HEK293 (cell line): ENCODE results near the gene CNBP.

ENCODE experiments used
- CTCF ChIA-PET: fragments of 350-600 bp; formaldehyde crosslinking; extraction: SDS; loops from one replicate; lab custom pipeline; 2021; ENCODE audit warnings: antibody characterized with exemption; lab: Yijun Ruan, JAX
- POLR2A ChIA-PET: fragments of 300-600 bp; formaldehyde crosslinking; extraction: SDS; loops from one replicate; lab custom pipeline; 2020; ENCODE audit warnings: antibody characterized with exemption, inconsistent platforms; lab: Yijun Ruan, JAX
- H3K27ac ChIP-seq: fragments of 200-500 bp; sonication (Bioruptor generic); 2 replicates; pipeline ENCODE4 v1.5.1; 2014; ENCODE audit warnings: low read depth, low read length, control low read depth, inconsistent platforms; ENCODE audit errors: extremely low read depth
- H3K36me3 ChIP-seq, 2 experiments: fragments of 200-500 bp in 1 of 2; sonication (Bioruptor generic) in 1 of 2; 1 replicate in 1 of 2; 2 replicates in 1 of 2; pipeline ENCODE4 v1.5.1; 2014 to 2017; ENCODE audit warnings: inconsistent platforms in 2 of 2, low read length in 2 of 2; ENCODE audit not compliant: control insufficient read depth in 2 of 2, insufficient read depth in 1 of 2
- H3K4me1 ChIP-seq: fragments of 200-500 bp; sonication (Bioruptor generic); 2 replicates; pipeline ENCODE4 v1.5.1; 2014; ENCODE audit warnings: mild to moderate bottlenecking, low read length, inconsistent platforms; ENCODE audit not compliant: control insufficient read depth, insufficient read depth
- H3K4me3 ChIP-seq: 2 replicates; pipeline ENCODE4 v1.5.1; 2011; ENCODE audit warnings: low read depth, mild to moderate bottlenecking, control low read depth, low read length, moderate library complexity
- H3K9me3 ChIP-seq: fragments of 200-500 bp; sonication (Bioruptor generic); 2 replicates; pipeline ENCODE4 v1.5.1; 2014; ENCODE audit warnings: low read depth, low read length, inconsistent platforms; ENCODE audit not compliant: control insufficient read depth, insufficient read depth
- ATF2 ChIP-seq: fragments of 450-650 bp; formaldehyde crosslinking; IDR thresholded peaks from 2 replicates; pipeline ENCODE4 v1.5.1; 2016; ENCODE audit warnings: missing biosample characterization, missing genetic modification characterization, low read depth
- BCL11B ChIP-seq: fragments of 450-650 bp; formaldehyde crosslinking; IDR thresholded peaks from 2 replicates; pipeline ENCODE4 v1.5.1; 2016; ENCODE audit warnings: low read depth, missing biosample characterization, missing genetic modification characterization
- CTCF ChIP-seq: fragments of 450-650 bp; formaldehyde crosslinking; IDR thresholded peaks from 2 replicates; pipeline ENCODE4 v1.5.1; 2016; ENCODE audit warnings: missing biosample characterization, missing genetic modification characterization
- KLF17 ChIP-seq: fragments of 450-650 bp; formaldehyde crosslinking; IDR thresholded peaks from 2 replicates; pipeline ENCODE4 v1.5.1; 2016; ENCODE audit warnings: missing biosample characterization, missing genetic modification characterization
- PATZ1 ChIP-seq: fragments of 450-650 bp; formaldehyde crosslinking; IDR thresholded peaks from 2 replicates; pipeline ENCODE4 v1.5.1; 2016; ENCODE audit warnings: missing biosample characterization, missing genetic modification characterization
- PRDM1 ChIP-seq: fragments of 450-650 bp; formaldehyde crosslinking; IDR thresholded peaks from 2 replicates; pipeline ENCODE4; 2016; ENCODE audit warnings: missing biosample characterization, missing genetic modification characterization
- ZBTB10 ChIP-seq: fragments of 450-650 bp; formaldehyde crosslinking; IDR thresholded peaks from 2 replicates; pipeline ENCODE4 v1.5.1; 2016; ENCODE audit warnings: missing biosample characterization, missing genetic modification characterization
- ZBTB21 ChIP-seq: fragments of 450-650 bp; formaldehyde crosslinking; IDR thresholded peaks from 2 replicates; pipeline ENCODE4 v1.5.1; 2017; ENCODE audit warnings: missing biosample characterization, missing genetic modification characterization
- ZFP3 ChIP-seq: fragments of 450-650 bp; formaldehyde crosslinking; IDR thresholded peaks from 2 replicates; pipeline ENCODE4 v1.5.1; 2016; ENCODE audit warnings: low read depth, missing biosample characterization, missing genetic modification characterization
- ZNF114 ChIP-seq: fragments of 450-650 bp; formaldehyde crosslinking; IDR thresholded peaks from 2 replicates; pipeline ENCODE4 v1.5.0; 2017; ENCODE audit warnings: missing biosample characterization, missing genetic modification characterization
- ZNF132 ChIP-seq: fragments of 450-650 bp; formaldehyde crosslinking; IDR thresholded peaks from 2 replicates; pipeline ENCODE4 v1.5.1; 2017; ENCODE audit warnings: missing biosample characterization, missing genetic modification characterization, borderline replicate concordance
- ZNF138 ChIP-seq: fragments of 450-650 bp; formaldehyde crosslinking; IDR thresholded peaks from 2 replicates; pipeline ENCODE4 v1.5.1; 2016; ENCODE audit warnings: missing biosample characterization, missing genetic modification characterization, borderline replicate concordance
- ZNF155 ChIP-seq: fragments of 450-650 bp; formaldehyde crosslinking; IDR thresholded peaks from 2 replicates; pipeline ENCODE4 v1.5.1; 2016; ENCODE audit warnings: missing biosample characterization, missing genetic modification characterization
- ZNF175 ChIP-seq: fragments of 450-650 bp; formaldehyde crosslinking; IDR thresholded peaks from 2 replicates; pipeline ENCODE4 v1.5.1; 2016; ENCODE audit warnings: missing biosample characterization, missing genetic modification characterization
- ZNF248 ChIP-seq: fragments of 450-650 bp; formaldehyde crosslinking; IDR thresholded peaks from 2 replicates; pipeline ENCODE4 v1.5.1; 2017; ENCODE audit warnings: missing biosample characterization, missing genetic modification characterization
- ZNF335 ChIP-seq: fragments of 450-650 bp; formaldehyde crosslinking; conservative IDR thresholded peaks from 2 replicates; pipeline ENCODE4 v1.5.1; 2016; ENCODE audit warnings: missing biosample characterization, missing genetic modification characterization
- ZNF404 ChIP-seq: fragments of 450-650 bp; formaldehyde crosslinking; IDR thresholded peaks from 2 replicates; pipeline ENCODE4 v1.5.1; 2017; ENCODE audit warnings: missing biosample characterization, missing genetic modification characterization
- ZNF423 ChIP-seq: fragments of 450-650 bp; formaldehyde crosslinking; IDR thresholded peaks from 2 replicates; pipeline ENCODE4 v1.5.1; 2016; ENCODE audit warnings: missing biosample characterization, missing genetic modification characterization
- ZNF501 ChIP-seq: fragments of 450-650 bp; formaldehyde crosslinking; IDR thresholded peaks from 2 replicates; pipeline ENCODE4 v1.5.1; 2016; ENCODE audit warnings: missing biosample characterization, missing genetic modification characterization
- ZNF544 ChIP-seq: fragments of 450-650 bp; formaldehyde crosslinking; IDR thresholded peaks from 2 replicates; pipeline ENCODE4 v1.5.0; 2017; ENCODE audit warnings: missing biosample characterization, missing genetic modification characterization
- ZNF560 ChIP-seq: fragments of 450-650 bp; formaldehyde crosslinking; IDR thresholded peaks from 2 replicates; pipeline ENCODE4 v1.5.1; 2017; ENCODE audit warnings: missing biosample characterization, missing genetic modification characterization, borderline replicate concordance
- ZNF629 ChIP-seq: fragments of 450-650 bp; formaldehyde crosslinking; IDR thresholded peaks from 2 replicates; pipeline ENCODE4 v1.5.1; 2017; ENCODE audit warnings: missing biosample characterization, missing genetic modification characterization
- ZNF658 ChIP-seq: fragments of 450-650 bp; formaldehyde crosslinking; IDR thresholded peaks from 2 replicates; pipeline ENCODE4; 2016; ENCODE audit warnings: missing biosample characterization, missing genetic modification characterization
- TF ChIP-seq, protein P1 (sequence below): fragments of 450-650 bp; formaldehyde crosslinking; IDR thresholded peaks from 2 replicates; pipeline ENCODE4 v1.5.1; 2016; ENCODE audit warnings: missing biosample characterization, missing genetic modification characterization

Gene CNBP

GRCh38 chr3:129230311-129231019 lies 46.8 kb upstream of the CNBP start:
- no peak overlapping the region for H3K4me3 ChIP-seq
- POLR2A ChIA-PET, result no interaction called here
- TF ChIP-seq ZNF423 (tag by site-specific recombination), result no peak
- no peak for TF ChIP-seq ATF2 (tag by site-specific recombination)
- no peak for TF ChIP-seq ZNF114
- TF ChIP-seq ZBTB21 (tag by site-specific recombination), result no peak
- no peak for TF ChIP-seq ZNF658 (tag by site-specific recombination)
- no peak for TF ChIP-seq ZNF560 (tag by site-specific recombination)
- TF ChIP-seq ZNF138 (tag by site-specific recombination), result no peak
- no peak for TF ChIP-seq PRDM1 (tag by site-specific recombination)
- TF ChIP-seq ZNF544, result no peak
- no peak for TF ChIP-seq ZNF501 (tag by site-specific recombination)
- no peak for TF ChIP-seq ZNF404
- TF ChIP-seq ZNF335 (tag by site-specific recombination), result no peak
- no peak for TF ChIP-seq ZNF132 (tag by site-specific recombination)
- TF ChIP-seq BCL11B (tag by site-specific recombination), result no peak
- TF ChIP-seq ZNF629, result no peak
- no peak for TF ChIP-seq ZFP3
- TF ChIP-seq, all 188 proteins: peak for 0
- H3K4me1 ChIP-seq, result no peaks in the 10 kb centered on the region
- no peaks in the 10 kb centered on the region for H3K36me3 ChIP-seq
- no peak overlapping the region for H3K27ac ChIP-seq
- CTCF ChIA-PET, result interaction anchor here (0.9 to 2.8 kb wide), 2 partner anchors 13 to 15 kb away, joined by 3 to 10 read pairs; no protein-coding TSS in a partner anchor
- no peaks in the 10 kb centered on the region for H3K9me3 ChIP-seq

DNA sequence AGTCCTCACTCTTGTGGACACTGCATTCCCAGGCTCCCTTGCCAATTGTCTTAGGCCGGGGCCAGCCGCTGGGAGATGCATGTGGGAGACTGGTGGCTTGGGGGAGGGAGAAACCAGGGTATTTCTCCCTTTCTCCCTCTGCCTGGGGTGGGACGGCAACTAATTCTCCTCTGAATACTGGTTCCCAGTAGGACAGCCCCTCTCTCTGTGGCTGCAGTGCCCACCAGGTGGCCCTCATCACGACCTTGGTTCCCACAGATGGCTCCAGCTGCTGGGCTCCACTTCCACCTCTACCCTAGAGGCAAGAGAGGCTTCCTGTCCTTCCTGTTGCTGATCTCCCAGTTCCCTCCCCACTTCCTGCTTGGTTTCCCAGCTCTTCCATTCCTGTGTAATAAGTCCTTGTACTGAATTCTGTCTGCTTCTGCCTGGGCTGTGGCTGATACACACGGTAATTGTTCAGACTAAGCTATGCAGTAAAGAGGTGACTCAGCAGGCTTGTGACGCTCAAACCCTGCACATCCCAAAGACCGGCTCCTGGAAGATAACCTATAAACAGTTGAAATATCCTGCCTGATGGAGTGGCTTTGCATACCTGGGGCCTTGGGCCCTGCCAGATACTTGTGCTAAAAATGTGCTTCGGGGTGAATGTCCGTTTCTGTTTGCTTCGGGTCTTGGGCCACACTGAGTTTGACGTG lies 45.3 kb upstream of the CNBP start:
- no peaks in the 10 kb centered on the region for H3K36me3 ChIP-seq
- no peak overlapping the region for H3K27ac ChIP-seq
- H3K4me1 ChIP-seq, result no peaks in the 10 kb centered on the region
- POLR2A ChIA-PET, result interaction anchor here (0.8 kb wide), 1 partner anchor 16 kb away, joined by 3 read pairs; no protein-coding TSS in a partner anchor
- TF ChIP-seq ZNF155 (tag by site-specific recombination), result no peak
- TF ChIP-seq, protein P1, sequence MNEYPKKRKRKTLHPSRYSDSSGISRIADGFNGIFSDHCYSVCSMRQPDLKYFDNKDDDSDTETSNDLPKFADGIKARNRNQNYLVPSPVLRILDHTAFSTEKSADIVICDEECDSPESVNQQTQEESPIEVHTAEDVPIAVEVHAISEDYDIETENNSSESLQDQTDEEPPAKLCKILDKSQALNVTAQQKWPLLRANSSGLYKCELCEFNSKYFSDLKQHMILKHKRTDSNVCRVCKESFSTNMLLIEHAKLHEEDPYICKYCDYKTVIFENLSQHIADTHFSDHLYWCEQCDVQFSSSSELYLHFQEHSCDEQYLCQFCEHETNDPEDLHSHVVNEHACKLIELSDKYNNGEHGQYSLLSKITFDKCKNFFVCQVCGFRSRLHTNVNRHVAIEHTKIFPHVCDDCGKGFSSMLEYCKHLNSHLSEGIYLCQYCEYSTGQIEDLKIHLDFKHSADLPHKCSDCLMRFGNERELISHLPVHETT (tag by site-specific recombination), result no peak
- TF ChIP-seq ZNF248 (tag by site-specific recombination), result no peak
- TF ChIP-seq CTCF (tag by site-specific recombination), result peak; percentile 33; the same call in 1 of the 2 replicates
- no peak for TF ChIP-seq PATZ1 (tag by site-specific recombination)
- no peak for TF ChIP-seq KLF17 (tag by site-specific recombination)
- TF ChIP-seq ZBTB10, result no peak
- no peak for TF ChIP-seq ZNF175
- CTCF ChIA-PET, result interaction anchor here (2.8 kb wide), 1 partner anchor 17 kb away, joined by 10 read pairs; no protein-coding TSS in a partner anchor
- H3K9me3 ChIP-seq, result no peaks in the 10 kb centered on the region
- no peak overlapping the region for H3K4me3 ChIP-seq
